ENCODE results near the gene NOXO1. TPM values are rescaled to one million over a fixed set of nuclear protein-coding genes. Genes with fewer than 3 reads are reported as not detected.

The NOXO1 gene
- total RNA-seq, 1 donor from 2014 or later: 0.63 TPM

DNA sequence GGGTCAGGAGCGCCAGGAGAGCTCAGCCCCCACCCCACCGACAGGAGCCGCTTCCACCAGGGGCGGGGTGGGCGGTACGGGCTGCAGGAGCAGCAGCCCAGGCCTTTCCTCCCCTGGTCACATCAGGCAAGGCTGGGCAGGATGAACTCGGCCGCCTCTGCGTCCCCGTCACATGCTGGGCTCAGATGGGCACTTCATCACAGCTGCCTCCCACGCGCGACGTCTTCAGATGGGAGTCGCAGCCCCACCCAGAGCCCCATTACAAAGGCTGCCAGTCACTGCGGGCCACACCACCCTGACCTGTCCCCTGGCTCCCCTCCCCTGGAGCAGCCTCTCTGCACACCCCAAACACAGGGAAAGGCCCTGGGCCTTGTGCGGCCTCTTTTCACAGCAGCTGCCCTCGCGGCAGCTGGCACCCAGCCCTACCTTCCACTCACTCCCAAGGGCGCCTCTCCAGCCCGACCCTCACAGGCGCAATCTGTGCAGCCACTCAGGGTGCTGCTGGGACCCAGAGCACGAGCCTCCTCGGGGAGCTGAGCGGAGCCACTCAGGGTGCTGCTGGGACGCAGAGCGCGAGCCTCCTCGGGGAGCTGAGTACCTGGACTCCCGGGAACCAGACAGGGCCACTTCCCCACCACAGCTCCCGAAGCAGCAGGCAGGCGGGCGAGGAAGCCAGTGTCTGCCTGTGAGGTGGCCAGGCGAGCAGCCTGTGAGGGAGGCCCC lies 23.7 kb upstream of the NOXO1 start:
- TF ChIP-seq, protein P1, sequence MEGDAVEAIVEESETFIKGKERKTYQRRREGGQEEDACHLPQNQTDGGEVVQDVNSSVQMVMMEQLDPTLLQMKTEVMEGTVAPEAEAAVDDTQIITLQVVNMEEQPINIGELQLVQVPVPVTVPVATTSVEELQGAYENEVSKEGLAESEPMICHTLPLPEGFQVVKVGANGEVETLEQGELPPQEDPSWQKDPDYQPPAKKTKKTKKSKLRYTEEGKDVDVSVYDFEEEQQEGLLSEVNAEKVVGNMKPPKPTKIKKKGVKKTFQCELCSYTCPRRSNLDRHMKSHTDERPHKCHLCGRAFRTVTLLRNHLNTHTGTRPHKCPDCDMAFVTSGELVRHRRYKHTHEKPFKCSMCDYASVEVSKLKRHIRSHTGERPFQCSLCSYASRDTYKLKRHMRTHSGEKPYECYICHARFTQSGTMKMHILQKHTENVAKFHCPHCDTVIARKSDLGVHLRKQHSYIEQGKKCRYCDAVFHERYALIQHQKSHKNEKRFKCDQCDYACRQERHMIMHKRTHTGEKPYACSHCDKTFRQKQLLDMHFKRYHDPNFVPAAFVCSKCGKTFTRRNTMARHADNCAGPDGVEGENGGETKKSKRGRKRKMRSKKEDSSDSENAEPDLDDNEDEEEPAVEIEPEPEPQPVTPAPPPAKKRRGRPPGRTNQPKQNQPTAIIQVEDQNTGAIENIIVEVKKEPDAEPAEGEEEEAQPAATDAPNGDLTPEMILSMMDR (conservative IDR thresholded peaks at IDR 0.05): no peak
- Mint-ChIP-seq H3K9me3 (no peaks in the 10 kb centered on the region), H3K27me3 (no peaks in the 10 kb centered on the region)

DNA sequence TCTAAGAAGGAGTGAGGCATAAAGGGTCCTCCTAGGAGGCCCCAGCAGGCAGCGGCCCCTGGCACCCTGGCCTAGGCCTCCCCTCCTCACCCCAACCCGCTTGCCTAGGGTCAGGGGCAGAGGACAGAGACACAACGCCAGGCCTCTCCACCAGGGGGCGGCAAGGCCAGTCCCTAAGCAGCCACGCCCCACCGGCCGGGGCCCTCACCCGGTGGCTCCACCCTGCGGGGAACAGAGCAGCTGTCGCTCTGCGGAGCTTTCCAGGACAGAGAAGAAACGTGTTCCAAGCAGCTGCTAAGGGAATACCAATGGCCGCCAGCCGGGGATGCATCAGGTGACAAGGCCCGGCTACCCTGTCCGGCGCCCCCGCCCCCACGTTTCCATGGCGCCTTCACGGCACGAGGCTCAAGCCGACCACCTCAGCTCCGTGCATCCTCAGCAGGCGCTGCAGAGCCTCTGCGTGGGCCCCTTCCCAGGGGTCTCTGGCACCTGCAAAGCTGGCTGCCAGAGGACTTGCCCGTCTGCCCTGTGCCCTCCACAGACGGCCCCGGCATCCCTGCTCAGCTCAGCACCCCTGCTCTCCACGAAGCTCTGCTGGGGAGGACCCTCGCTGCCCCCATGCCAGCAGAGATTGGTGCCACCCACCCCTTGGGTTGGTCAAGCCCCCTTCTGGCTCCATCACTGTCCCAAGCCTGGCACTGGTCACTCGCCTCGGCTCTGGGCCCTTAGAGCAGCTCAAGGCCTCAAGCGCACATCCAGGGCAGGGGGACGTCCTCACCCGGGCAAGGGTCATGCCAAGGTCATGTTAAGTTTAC lies 22.8 kb upstream of the NOXO1 start:
- no peaks in the 10 kb centered on the region for H3K36me3 Mint-ChIP-seq
- H3K27ac Mint-ChIP-seq: no peak overlapping the region
- peak; percentile 93 for DNase-seq (ENCODE audit: extremely low spot score, unreplicated experiment)
- H3K4me1 Mint-ChIP-seq (ENCODE audit: unreplicated experiment): peaks cover 8% of the 10 kb centered on the region
- no peaks in the 10 kb centered on the region for H3K9me3 Mint-ChIP-seq
- TF ChIP-seq, protein P1 (conservative IDR thresholded peaks at IDR 0.05): peak; percentile 97
- no peaks in the 10 kb centered on the region for H3K27me3 Mint-ChIP-seq
- H3K4me3 Mint-ChIP-seq: no peak overlapping the region

More for the DNA sequence above, 23.7 kb upstream of the NOXO1 start:
- H3K4me3 Mint-ChIP-seq: no peak overlapping the region
- DNase-seq (ENCODE audit: extremely low spot score, unreplicated experiment): no peak
- no peaks in the 10 kb centered on the region for H3K36me3 Mint-ChIP-seq
- H3K27ac Mint-ChIP-seq: no peak overlapping the region
- H3K4me1 Mint-ChIP-seq (ENCODE audit: unreplicated experiment): peaks cover 9% of the 10 kb centered on the region

DNA sequence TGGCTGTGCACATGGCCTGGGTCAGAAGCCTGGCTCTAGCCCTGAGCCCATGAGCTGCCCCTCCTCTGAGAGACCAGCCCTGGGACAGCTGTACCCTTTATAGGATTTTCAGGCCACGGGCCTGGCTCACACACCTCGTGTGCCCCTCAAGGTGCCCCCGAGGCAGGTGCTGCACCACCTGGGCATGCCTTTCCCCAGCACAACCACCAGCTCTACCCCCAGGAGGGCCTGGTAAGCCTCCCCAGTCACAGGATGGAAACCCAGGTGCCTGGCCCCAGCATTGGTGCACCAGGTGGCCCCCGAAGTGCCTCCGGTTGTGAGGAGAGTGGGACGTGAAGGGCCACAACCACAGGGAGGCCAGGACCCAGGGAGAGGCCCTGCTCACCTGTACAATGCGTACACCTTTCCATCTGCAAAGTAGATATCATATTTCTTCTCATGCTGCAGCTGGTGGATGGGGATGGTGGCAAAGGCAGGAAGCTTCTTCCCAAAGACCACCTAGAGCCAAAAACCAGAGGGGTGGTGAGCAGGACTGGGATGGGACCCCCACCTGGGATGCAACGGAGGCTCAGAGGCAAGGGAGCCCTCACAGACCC lies 22.1 kb upstream of the NOXO1 start:
- Mint-ChIP-seq H3K27ac (no peak overlapping the region), H3K36me3 (no peaks in the 10 kb centered on the region), H3K4me1 (ENCODE audit: unreplicated experiment) (peaks cover 2% of the 10 kb centered on the region), H3K9me3 (no peaks in the 10 kb centered on the region), H3K4me3 (no peak overlapping the region), H3K27me3 (no peaks in the 10 kb centered on the region)
- no peak for DNase-seq (ENCODE audit: extremely low spot score, unreplicated experiment)
- TF ChIP-seq, protein P1 (conservative IDR thresholded peaks at IDR 0.05): no peak

DNA sequence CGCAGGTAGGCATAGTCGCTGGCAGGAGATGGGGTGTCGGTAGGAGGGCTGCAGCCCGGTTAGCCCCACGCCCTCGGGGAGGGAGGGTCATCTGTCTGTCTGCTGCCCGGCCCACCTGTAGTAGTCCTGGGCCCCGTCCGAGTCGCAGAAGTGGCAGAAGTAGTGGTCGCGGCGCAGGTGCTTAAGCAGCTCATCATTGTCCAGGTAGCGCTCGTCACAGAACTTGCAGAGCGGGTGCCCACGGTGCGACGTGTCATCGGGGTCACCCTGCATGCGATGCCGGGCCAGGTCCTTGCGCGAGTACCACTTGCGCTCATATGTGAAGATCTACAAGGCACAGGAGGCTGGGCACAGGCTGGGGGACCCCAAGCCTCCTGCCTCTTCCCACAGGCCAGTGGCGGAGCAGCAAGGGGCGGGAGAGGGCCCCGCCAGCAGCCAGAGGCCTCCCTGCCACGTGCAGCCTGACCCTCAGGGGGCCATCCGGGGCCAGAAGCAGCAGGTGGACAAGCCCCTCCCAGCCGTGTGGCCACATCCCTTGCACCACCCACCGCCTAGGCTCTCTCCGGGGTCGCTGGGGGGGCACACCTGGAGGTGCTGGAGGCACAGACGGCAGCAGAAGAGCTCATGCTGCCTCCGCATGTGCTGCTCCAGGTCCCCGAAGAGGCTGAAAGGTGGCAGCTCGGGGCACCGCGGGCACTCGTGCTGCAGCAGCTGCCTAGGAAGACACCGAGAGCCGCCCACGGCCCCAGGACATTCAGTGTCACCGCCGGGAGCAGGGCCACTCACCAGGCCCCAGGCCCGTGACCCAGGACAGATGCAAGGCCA lies 21.3 kb upstream of the NOXO1 start:
- TF ChIP-seq, protein P1 (conservative IDR thresholded peaks at IDR 0.05): no peak
- no peak for DNase-seq (ENCODE audit: extremely low spot score, unreplicated experiment)
- Mint-ChIP-seq H3K4me3 (no peak overlapping the region), H3K9me3 (no peaks in the 10 kb centered on the region), H3K4me1 (ENCODE audit: unreplicated experiment) (no peaks in the 10 kb centered on the region), H3K27me3 (no peaks in the 10 kb centered on the region), H3K27ac (no peak overlapping the region), H3K36me3 (no peaks in the 10 kb centered on the region)
